NCI-H128 (cell line): ENCODE results near the gene SMYD1.

ENCODE experiments used
- DNase-seq: peaks from one replicate; lab custom pipeline; 2025; ENCODE audit not compliant: unreplicated experiment; lab: John Stamatoyannopoulos, UW

Gene SMYD1

GRCh38 chr2:88086401-88086800 is 18.8 kb downstream of the SMYD1 start:
- no peak for DNase-seq

DNA sequence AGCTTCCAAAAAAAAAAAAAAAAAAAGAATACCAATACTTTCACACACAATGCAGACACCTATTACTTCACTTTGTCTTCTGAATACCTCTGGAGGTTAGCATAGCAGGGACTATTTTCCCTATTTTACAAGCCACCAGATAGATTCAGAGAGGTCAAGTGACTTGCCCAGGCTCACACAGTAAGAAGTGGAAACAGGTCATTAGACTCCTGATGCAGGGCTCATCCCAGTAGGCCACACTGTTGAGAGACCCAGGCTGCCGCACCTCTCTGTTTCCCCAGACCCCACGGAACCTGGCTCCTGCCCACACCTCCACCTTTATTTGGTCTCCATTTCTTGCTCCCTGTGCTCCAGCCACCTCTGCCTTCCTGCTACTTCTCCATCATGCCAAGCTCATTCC is 19.4 kb downstream of the SMYD1 start:
- no peak for DNase-seq

GRCh38 chr2:88087763-88088162 is 20.1 kb downstream of the SMYD1 start:
- no peak for DNase-seq

- no peak for DNase-seq
Observed at GRCh38 chr2:88088999-88089398, 21.4 kb downstream of the SMYD1 start.

DNA sequence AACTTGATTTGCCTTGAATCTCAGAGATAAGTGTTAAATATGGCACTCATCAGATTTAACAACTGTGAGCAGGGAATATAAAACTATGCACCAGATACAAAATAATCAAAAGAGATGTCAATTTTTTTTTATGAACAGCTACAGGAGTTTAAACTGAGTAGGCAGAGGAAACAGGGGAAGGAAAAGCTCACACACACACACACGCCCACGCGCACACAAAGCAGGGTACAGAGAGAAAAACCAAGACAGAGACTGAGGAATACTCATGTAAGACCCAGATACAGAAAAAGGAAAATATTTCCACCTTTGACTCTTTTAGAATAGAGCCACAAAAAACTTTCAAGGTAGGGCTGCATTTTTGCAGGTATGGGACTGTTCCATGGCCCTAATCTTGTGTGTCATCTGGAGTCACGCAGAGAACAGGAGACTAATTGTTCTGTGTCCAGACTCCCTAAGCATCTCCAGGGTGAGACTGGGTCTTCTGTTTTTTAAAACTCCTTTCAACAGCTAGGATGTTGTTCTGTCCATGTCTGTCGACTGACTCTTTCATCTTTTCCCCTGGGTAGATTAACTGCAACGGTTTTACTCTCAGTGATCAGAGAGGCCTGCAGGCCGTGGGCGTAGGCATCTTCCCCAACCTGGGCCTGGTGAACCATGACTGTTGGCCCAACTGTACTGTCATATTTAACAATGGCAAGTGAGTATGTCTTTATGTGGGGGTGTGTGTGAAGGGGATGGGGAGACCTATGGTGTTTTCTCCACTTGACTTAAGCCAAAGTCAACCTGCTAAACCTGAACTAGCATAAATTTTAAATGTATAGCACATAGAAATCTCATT is 23.0 kb downstream of the SMYD1 start:
- no peak for DNase-seq

- DNase-seq = no peak
Observed at GRCh38 chr2:88091943-88092342, 24.3 kb downstream of the SMYD1 start.

GRCh38 chr2:88092773-88093172 is 25.1 kb downstream of the SMYD1 start:
- no peak for DNase-seq

DNA sequence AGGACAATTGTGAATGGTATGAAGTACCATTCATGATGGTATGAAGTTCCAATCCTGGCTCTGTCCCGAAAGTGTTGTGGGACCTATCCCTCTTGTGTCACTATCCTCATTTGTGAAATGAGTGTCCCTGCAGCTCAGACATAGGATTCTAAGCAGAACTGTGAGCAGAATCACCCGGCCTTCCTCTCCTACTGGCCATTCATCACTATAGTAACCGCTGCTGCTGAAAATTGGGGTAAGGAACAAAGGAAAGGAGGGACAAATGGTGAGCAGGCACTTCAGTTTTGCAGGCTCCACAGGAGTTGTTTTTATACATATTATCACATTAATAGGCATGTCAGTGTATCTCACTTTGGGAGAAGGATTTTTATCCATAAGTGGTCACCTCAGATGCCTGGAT is 27.4 kb downstream of the SMYD1 start:
- no peak for DNase-seq

- no peak for DNase-seq
Observed at GRCh38 chr2:88096708-88097107, 29.1 kb downstream of the SMYD1 start.

DNA sequence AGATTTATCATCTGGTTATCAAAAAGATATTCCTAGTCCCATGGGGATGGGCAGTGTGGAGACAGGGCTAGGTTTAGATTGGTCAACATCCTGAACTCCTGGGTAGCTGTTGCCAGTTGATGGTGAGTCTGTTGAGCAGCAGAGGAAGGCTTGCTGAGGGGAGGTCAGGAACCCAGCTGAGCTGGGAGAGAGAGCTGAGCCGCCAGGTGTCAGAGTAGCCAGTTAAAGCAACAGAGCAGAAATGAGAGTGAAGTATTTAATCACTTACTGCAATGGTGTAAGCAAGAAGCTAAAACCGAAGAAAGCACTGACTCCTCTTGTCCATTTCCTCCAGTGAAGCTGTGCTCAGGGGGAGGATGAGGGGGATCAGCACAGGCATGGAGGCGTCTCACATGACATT is 29.6 kb downstream of the SMYD1 start:
- DNase-seq = no peak

- DNase-seq = no peak
Observed at GRCh38 chr2:88097891-88098557, 30.4 kb downstream of the SMYD1 start.

DNA sequence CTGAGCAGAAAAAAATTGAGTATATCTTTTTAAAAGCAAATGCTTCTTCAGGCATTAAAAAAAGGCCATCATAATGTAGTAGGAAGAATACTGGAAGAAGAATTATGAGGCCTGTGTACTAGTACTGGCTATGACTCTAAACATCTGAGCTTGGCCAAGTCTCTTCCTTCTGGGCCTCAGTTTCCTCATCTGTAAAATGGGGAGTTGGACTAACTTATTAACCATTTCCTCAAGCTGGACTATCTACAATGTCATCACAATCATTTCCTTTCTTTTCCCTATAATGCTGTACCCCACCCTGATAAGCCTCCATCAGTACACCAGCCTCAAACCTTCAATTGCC is 30.9 kb downstream of the SMYD1 start:
- DNase-seq = no peak

DNA sequence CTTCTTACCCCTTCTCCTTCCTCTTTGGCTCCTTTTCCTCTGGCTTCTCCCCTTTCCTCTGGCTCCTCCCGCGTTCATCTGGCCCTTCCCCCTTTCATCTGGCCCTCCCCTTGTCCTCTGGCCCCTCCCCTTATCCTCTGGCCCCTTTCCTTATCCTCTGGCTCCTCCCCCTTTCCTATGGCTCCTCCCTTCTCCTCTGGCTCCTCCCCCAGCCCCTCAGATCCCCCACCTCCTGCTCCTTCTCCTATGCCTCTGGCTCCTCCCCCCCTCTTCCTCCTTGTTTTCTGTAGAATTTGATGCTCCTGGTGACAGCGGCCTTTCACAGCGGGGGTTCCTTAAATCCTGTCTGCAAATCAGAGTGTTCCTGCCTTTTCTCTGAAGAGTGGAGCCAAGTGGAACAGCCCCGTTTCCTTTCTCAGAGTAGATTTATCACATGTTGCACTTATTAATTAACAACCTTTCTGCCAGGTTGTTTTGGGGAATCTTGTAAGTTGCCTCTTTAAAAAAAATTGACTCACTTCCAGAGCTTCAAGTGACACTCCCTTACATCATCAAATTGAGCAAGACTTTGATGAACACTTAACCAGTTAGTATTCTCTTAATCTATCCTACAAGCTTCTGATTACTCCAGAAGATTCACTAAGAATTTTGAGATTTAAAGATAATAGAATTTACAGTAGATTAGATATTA is 32.3 kb downstream of the SMYD1 start:
- no peak for DNase-seq

- DNase-seq = no peak
Observed at GRCh38 chr2:88100489-88100858, 32.8 kb downstream of the SMYD1 start.

- DNase-seq = no peak
Observed at GRCh38 chr2:88108796-88109195, 41.2 kb downstream of the SMYD1 start.

DNA sequence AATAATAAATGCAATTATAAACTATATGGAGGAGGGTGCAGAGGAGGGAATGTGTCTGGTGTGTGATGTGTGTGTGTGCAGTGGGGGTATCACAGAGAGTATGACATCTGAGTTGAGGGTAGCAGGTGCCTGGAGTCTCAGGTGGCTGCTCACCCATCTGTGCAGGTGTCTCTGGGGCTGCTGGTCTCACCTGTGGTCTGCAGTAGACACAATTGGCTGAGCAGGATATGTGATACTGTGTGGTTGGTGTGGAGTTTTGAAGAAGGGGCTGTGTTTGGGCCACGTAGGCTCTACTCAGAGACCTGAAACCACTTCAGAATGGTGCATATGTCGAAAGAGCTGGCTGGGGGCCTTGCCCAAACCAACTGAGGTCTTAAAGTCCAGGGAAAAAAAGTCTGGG is 43.2 kb downstream of the SMYD1 start:
- peak; percentile 7 for DNase-seq

GRCh38 chr2:88113069-88113468 is 45.4 kb downstream of the SMYD1 start:
- DNase-seq = no peak

DNA sequence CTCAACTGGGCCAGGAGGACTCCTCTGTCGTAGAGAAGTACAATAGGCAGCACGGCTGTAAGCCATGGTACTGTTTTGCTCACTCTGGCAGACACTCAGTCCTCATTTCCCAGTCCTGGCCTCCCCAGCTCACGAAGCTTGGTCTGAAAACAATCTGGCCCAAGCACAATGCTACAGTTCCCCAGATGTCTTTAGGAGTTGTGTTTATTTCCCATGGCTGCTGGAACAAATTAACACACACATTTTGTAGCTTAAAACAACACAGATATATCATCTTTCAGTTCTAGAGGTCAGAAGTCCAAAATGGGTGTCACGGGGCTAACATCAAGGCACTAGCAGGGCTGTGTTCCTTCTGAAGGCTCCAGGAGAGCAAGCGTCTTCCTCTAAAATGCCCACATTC is 47.3 kb downstream of the SMYD1 start:
- DNase-seq = no peak

- no peak for DNase-seq
Observed at GRCh38 chr2:88115825-88116518, 48.3 kb downstream of the SMYD1 start.

- no peak for DNase-seq
Observed at GRCh38 chr2:88116669-88117432, 49.2 kb downstream of the SMYD1 start.

GRCh38 chr2:88117973-88118372 is 50.3 kb downstream of the SMYD1 start:
- DNase-seq = no peak
